ENCODE data around the gene ISL2.

The ISL2 gene

DNA sequence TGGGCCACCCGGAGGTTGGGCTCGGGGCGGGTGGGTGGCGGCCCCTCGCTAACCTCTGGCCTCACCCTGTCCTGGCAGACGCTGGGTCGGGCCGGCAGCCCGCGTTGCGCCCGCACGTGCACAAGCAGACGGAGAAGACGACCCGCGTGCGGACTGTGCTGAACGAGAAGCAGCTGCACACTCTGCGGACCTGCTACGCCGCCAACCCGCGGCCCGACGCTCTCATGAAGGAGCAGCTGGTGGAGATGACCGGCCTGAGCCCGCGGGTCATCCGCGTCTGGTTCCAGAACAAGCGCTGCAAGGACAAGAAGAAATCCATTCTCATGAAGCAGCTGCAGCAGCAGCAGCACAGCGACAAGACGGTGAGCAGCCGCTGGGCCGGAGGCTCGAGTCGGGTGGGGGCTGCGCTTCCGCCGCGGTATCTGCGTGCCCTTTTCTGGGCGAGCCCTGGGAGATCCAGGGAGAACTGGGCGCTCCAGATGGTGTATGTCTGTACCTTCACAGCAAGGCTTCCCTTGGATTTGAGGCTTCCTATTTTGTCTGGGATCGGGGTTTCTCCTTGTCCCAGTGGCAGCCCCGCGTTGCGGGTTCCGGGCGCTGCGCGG is 3.7 kb downstream of the ISL2 start:
- Histone ChIP-seq H3K27me3 (ENCODE audit: control insufficient read depth in 1 of 2, insufficient read depth in 1 of 2, low read length in 2 of 2) (peaks cover 91 to 99% of the 10 kb centered on the region in 2 experiments), H3K14ac (ENCODE audit: low read length in 2 of 2) (no peak overlapping the region), H3K4me2 (ENCODE audit: low read length, poor library complexity, severe bottlenecking) (peak overlapping the region; percentile 30), H3K9me3 (ENCODE audit: control insufficient read depth, low read length) (no peaks in the 10 kb centered on the region), H4K8ac (ENCODE audit: low read length) (no peak overlapping the region), H2BK12ac (ENCODE audit: low read length in 2 of 2) (no peak overlapping the region), H3K27ac (ENCODE audit: low read length, poor library complexity, severe bottlenecking) (no peak overlapping the region), H4K91ac (ENCODE audit: low read length) (no peak overlapping the region), H2AK5ac (ENCODE audit: low read length, severe bottlenecking) (no peak overlapping the region), H3K79me1 (replicated peaks; ENCODE audit: low read length, poor library complexity, severe bottlenecking) (no peaks in the 10 kb centered on the region), H2BK120ac (ENCODE audit: low read depth, low read length) (no peak overlapping the region), H3K4ac (ENCODE audit: low read depth in 1 of 2, low read length in 2 of 2) (no peak overlapping the region), H2BK15ac (ENCODE audit: low read depth, poor library complexity, severe bottlenecking) (no peak overlapping the region), H3K18ac (ENCODE audit: low read depth in 1 of 2, low read length in 2 of 2) (no peak overlapping the region), H2AFZ (ENCODE audit: low read depth, low read length) (no peak overlapping the region), H3K23ac (ENCODE audit: low read length in 2 of 2) (no peak overlapping the region), H3K4me1 (ENCODE audit: control insufficient read depth, insufficient read depth, low read depth, low read length) (peaks cover 44% of the 10 kb centered on the region), H3K9ac (ENCODE audit: low read length) (no peak overlapping the region), H2BK5ac (ENCODE audit: low read depth, low read length, poor library complexity, severe bottlenecking) (no peak overlapping the region), H3K4me3 (ENCODE audit: insufficient read depth in 1 of 2, low read depth in 1 of 2, low read length in 2 of 2) (peak overlapping the region; percentile 18 to 47), H3K36me3 (ENCODE audit: control insufficient read depth in 1 of 2, insufficient read depth in 2 of 2, low read depth in 1 of 2, low read length in 2 of 2) (no peaks in the 10 kb centered on the region)
- peak; percentile 73 for DNase-seq
- WGBS, result 2% methylated on average over 53 of the region's 53 CpGs

DNA sequence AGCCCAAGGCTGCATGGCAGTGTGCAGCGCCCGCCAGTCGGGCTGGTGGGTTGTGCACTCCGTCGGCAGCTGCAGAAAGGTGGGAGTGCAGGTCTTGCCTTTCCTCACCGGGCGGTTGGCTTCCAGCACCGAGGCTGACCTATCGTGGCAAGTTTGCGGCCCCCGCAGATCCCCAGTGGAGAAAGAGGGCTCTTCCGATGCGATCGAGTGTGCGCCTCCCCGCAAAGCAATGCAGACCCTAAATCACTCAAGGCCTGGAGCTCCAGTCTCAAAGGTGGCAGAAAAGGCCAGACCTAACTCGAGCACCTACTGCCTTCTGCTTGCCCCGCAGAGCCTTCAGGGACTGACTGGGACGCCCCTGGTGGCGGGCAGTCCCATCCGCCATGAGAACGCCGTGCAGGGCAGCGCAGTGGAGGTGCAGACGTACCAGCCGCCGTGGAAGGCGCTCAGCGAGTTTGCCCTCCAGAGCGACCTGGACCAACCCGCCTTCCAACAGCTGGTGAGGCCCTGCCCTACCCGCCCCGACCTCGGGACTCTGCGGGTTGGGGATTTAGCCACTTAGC is 4.3 kb downstream of the ISL2 start:
- no peak overlapping the region for H3K4ac ChIP-seq (ENCODE audit: low read depth in 1 of 2, low read length in 2 of 2)
- no peak overlapping the region for H2BK5ac ChIP-seq (ENCODE audit: low read depth, low read length, poor library complexity, severe bottlenecking)
- no peaks in the 10 kb centered on the region for H3K79me1 ChIP-seq (replicated peaks; ENCODE audit: low read length, poor library complexity, severe bottlenecking)
- H3K4me1 ChIP-seq (ENCODE audit: control insufficient read depth, insufficient read depth, low read depth, low read length), result peaks cover 46% of the 10 kb centered on the region
- no peaks in the 10 kb centered on the region for H3K36me3 ChIP-seq (ENCODE audit: control insufficient read depth in 1 of 2, insufficient read depth in 2 of 2, low read depth in 1 of 2, low read length in 2 of 2)
- H2BK15ac ChIP-seq (ENCODE audit: low read depth, poor library complexity, severe bottlenecking), result no peak overlapping the region
- no peak overlapping the region for H2AFZ ChIP-seq (ENCODE audit: low read depth, low read length)
- no peak overlapping the region for H3K14ac ChIP-seq (ENCODE audit: low read length in 2 of 2)
- no peak overlapping the region for H3K9ac ChIP-seq (ENCODE audit: low read length)
- H3K27me3 ChIP-seq (ENCODE audit: control insufficient read depth in 1 of 2, insufficient read depth in 1 of 2, low read length in 2 of 2), result peaks cover 91 to 99% of the 10 kb centered on the region in 2 experiments
- H3K4me3 ChIP-seq (ENCODE audit: insufficient read depth in 1 of 2, low read depth in 1 of 2, low read length in 2 of 2), result peak overlapping the region in 1 of 2 experiments; percentile 47
- H2AK5ac ChIP-seq (ENCODE audit: low read length, severe bottlenecking), result no peak overlapping the region
- no peak overlapping the region for H3K18ac ChIP-seq (ENCODE audit: low read depth in 1 of 2, low read length in 2 of 2)
- no peak overlapping the region for H4K8ac ChIP-seq (ENCODE audit: low read length)
- peak overlapping the region; percentile 24 for H3K4me2 ChIP-seq (ENCODE audit: low read length, poor library complexity, severe bottlenecking)
- DNase-seq, result no peak
- H3K27ac ChIP-seq (ENCODE audit: low read length, poor library complexity, severe bottlenecking), result no peak overlapping the region
- peak overlapping the region in 1 of 2 experiments; percentile 78 for H3K23ac ChIP-seq (ENCODE audit: low read length in 2 of 2)
- no peak overlapping the region for H4K91ac ChIP-seq (ENCODE audit: low read length)
- H2BK120ac ChIP-seq (ENCODE audit: low read depth, low read length), result no peak overlapping the region
- no peak overlapping the region for H2BK12ac ChIP-seq (ENCODE audit: low read length in 2 of 2)
- 2% methylated on average over 30 of the region's 35 CpGs for WGBS
- H3K9me3 ChIP-seq (ENCODE audit: control insufficient read depth, low read length), result no peaks in the 10 kb centered on the region

DNA sequence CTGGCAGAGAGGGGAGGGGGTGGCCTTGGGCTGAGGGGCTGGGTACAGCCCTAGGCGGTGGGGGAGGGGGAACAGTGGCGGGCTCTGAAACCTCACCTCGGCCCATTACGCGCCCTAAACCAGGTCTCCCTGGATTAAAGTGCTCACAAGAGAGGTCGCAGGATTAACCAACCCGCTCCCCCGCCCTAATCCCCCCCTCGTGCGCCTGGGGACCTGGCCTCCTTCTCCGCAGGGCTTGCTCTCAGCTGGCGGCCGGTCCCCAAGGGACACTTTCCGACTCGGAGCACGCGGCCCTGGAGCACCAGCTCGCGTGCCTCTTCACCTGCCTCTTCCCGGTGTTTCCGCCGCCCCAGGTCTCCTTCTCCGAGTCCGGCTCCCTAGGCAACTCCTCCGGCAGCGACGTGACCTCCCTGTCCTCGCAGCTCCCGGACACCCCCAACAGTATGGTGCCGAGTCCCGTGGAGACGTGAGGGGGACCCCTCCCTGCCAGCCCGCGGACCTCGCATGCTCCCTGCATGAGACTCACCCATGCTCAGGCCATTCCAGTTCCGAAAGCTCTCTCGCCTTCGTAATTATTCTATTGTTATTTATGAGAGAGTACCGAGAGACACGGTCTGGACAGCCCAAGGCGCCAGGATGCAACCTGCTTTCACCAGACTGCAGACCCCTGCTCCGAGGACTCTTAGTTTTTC is 4.9 kb downstream of the ISL2 start:
- Histone ChIP-seq H3K4me2 (ENCODE audit: low read length, poor library complexity, severe bottlenecking) (peak overlapping the region; percentile 24), H3K4ac (ENCODE audit: low read depth in 1 of 2, low read length in 2 of 2) (no peak overlapping the region), H4K91ac (ENCODE audit: low read length) (no peak overlapping the region), H3K79me1 (replicated peaks; ENCODE audit: low read length, poor library complexity, severe bottlenecking) (no peaks in the 10 kb centered on the region), H3K36me3 (ENCODE audit: control insufficient read depth in 1 of 2, insufficient read depth in 2 of 2, low read depth in 1 of 2, low read length in 2 of 2) (no peaks in the 10 kb centered on the region), H2BK12ac (ENCODE audit: low read length in 2 of 2) (no peak overlapping the region), H2BK15ac (ENCODE audit: low read depth, poor library complexity, severe bottlenecking) (no peak overlapping the region), H3K27ac (ENCODE audit: low read length, poor library complexity, severe bottlenecking) (no peak overlapping the region), H3K18ac (ENCODE audit: low read depth in 1 of 2, low read length in 2 of 2) (no peak overlapping the region), H3K23ac (ENCODE audit: low read length in 2 of 2) (no peak overlapping the region), H3K4me1 (ENCODE audit: control insufficient read depth, insufficient read depth, low read depth, low read length) (peaks cover 51% of the 10 kb centered on the region), H3K14ac (ENCODE audit: low read length in 2 of 2) (no peak overlapping the region), H2AFZ (ENCODE audit: low read depth, low read length) (no peak overlapping the region), H4K8ac (ENCODE audit: low read length) (no peak overlapping the region), H2AK5ac (ENCODE audit: low read length, severe bottlenecking) (no peak overlapping the region), H2BK5ac (ENCODE audit: low read depth, low read length, poor library complexity, severe bottlenecking) (no peak overlapping the region), H3K9me3 (ENCODE audit: control insufficient read depth, low read length) (no peaks in the 10 kb centered on the region), H3K4me3 (ENCODE audit: insufficient read depth in 1 of 2, low read depth in 1 of 2, low read length in 2 of 2) (no peak overlapping the region), H2BK120ac (ENCODE audit: low read depth, low read length) (no peak overlapping the region), H3K9ac (ENCODE audit: low read length) (no peak overlapping the region), H3K27me3 (ENCODE audit: control insufficient read depth in 1 of 2, insufficient read depth in 1 of 2, low read length in 2 of 2) (peaks cover 91 to 99% of the 10 kb centered on the region in 2 experiments)
- DNase-seq, result no peak
- WGBS, result 3% methylated on average over 31 of the region's 42 CpGs

DNA sequence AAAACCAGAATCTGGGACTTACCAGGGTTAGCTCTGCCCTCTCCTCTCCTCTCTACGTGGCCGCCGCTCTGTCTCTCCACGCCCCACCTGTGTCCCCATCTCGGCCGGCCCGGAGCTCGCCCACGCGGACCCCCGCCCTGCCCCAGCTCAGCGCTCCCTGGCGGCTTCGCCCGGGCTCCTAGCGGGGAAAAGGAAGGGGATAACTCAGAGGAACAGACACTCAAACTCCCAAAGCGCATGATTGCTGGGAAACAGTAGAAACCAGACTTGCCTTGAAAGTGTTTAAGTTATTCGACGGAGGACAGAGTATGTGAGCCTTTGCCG is 5.4 kb downstream of the ISL2 start:
- H3K36me3 ChIP-seq (ENCODE audit: control insufficient read depth in 1 of 2, insufficient read depth in 2 of 2, low read depth in 1 of 2, low read length in 2 of 2), result no peaks in the 10 kb centered on the region
- H3K14ac ChIP-seq (ENCODE audit: low read length in 2 of 2), result no peak overlapping the region
- H2AFZ ChIP-seq (ENCODE audit: low read depth, low read length), result no peak overlapping the region
- no peak overlapping the region for H3K4me2 ChIP-seq (ENCODE audit: low read length, poor library complexity, severe bottlenecking)
- H2AK5ac ChIP-seq (ENCODE audit: low read length, severe bottlenecking), result no peak overlapping the region
- no peak overlapping the region for H4K91ac ChIP-seq (ENCODE audit: low read length)
- H3K4me1 ChIP-seq (ENCODE audit: control insufficient read depth, insufficient read depth, low read depth, low read length), result peaks cover 53% of the 10 kb centered on the region
- no peak overlapping the region for H3K27ac ChIP-seq (ENCODE audit: low read length, poor library complexity, severe bottlenecking)
- H3K27me3 ChIP-seq (ENCODE audit: control insufficient read depth in 1 of 2, insufficient read depth in 1 of 2, low read length in 2 of 2), result peaks cover 90 to 99% of the 10 kb centered on the region in 2 experiments
- H3K18ac ChIP-seq (ENCODE audit: low read depth in 1 of 2, low read length in 2 of 2), result no peak overlapping the region
- no peaks in the 10 kb centered on the region for H3K9me3 ChIP-seq (ENCODE audit: control insufficient read depth, low read length)
- no peak overlapping the region for H2BK12ac ChIP-seq (ENCODE audit: low read length in 2 of 2)
- no peak overlapping the region for H3K23ac ChIP-seq (ENCODE audit: low read length in 2 of 2)
- no peak overlapping the region for H3K4me3 ChIP-seq (ENCODE audit: insufficient read depth in 1 of 2, low read depth in 1 of 2, low read length in 2 of 2)
- H2BK5ac ChIP-seq (ENCODE audit: low read depth, low read length, poor library complexity, severe bottlenecking), result no peak overlapping the region
- H2BK120ac ChIP-seq (ENCODE audit: low read depth, low read length), result no peak overlapping the region
- H3K4ac ChIP-seq (ENCODE audit: low read depth in 1 of 2, low read length in 2 of 2), result no peak overlapping the region
- 7% methylated on average over 20 of the region's 20 CpGs for WGBS
- no peak overlapping the region for H3K9ac ChIP-seq (ENCODE audit: low read length)
- no peak for DNase-seq
- peaks cover 1% of the 10 kb centered on the region for H3K79me1 ChIP-seq (replicated peaks; ENCODE audit: low read length, poor library complexity, severe bottlenecking)
- no peak overlapping the region for H4K8ac ChIP-seq (ENCODE audit: low read length)
- H2BK15ac ChIP-seq (ENCODE audit: low read depth, poor library complexity, severe bottlenecking), result no peak overlapping the region
